ENCODE measurements around the gene SLC6A12.
A peak's percentile ranks its signal among the peaks of the same experiment; 100 is the strongest.

The SLC6A12 gene

DNA sequence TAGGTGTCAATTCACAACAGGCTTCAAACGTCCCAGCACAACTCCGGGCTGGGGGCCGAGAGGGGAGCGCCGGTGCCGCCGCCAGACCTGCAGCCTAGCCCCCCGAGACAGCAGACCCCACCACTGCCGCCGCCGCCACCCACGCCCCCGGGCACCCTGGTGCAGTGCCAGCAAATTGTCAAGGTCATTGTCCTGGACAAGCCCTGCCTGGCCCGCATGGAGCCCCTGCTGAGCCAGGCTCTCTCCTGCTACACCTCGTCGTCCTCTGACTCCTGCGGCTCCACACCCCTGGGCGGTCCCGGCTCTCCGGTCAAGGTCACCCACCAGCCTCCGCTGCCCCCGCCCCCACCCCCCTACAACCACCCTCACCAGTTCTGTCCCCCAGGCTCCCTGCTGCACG, 39.4 kb downstream of the SLC6A12 start (continued):
- TF ChIP-seq ZNF48 (tag by site-specific recombination; IDR thresholded peaks at IDR 0.05) (no peak), GLI2 (tag by site-specific recombination; IDR thresholded peaks at IDR 0.05; ENCODE audit: borderline replicate concordance, low read depth) (no peak)

DNA sequence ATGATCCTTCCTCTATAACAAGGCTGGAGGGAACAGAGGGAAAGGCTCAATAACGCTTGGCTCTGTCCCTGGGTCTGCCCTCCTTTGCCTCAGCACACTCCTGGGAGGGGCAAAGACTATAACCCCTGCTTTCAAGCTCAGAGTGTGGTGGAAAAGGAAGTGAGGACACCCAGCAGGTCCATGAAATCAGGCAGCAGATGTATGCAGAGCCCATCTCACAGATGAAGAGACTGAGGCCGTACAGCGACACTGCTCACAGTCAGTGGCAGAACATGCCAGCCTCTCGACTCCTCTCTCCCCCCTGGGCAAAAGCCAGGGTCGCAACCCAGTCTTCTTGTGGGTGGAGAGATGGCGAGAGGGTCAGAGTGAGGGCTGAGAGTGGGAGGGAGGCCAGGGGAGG, 39.8 kb downstream of the SLC6A12 start:
- Histone ChIP-seq H3K27ac (ENCODE audit: extremely low read depth, low read depth, low read length) (no peak overlapping the region), H3K9me3 (ENCODE audit: control insufficient read depth, insufficient read depth, low read depth, low read length) (no peaks in the 10 kb centered on the region), H3K4me3 (ENCODE audit: low read depth, low read length) (no peak overlapping the region), H3K36me3 (ENCODE audit: control insufficient read depth in 2 of 2, insufficient read depth in 1 of 2, low read length in 2 of 2) (no peaks in the 10 kb centered on the region), H3K4me1 (ENCODE audit: control insufficient read depth, insufficient read depth, low read length) (no peaks in the 10 kb centered on the region)
- CTCF ChIA-PET: no interaction called here
- POLR2A ChIA-PET: no interaction called here
- TF ChIP-seq KLF8 (tag by site-specific recombination; IDR thresholded peaks at IDR 0.05) (no peak), ZNF600 (tag by site-specific recombination; IDR thresholded peaks at IDR 0.05) (peak; percentile 33; the same call in 1 of the 2 replicates), ZFHX2 (tag by site-specific recombination; conservative IDR thresholded peaks at IDR 0.05) (peak; percentile 32; the same call in 1 of the 2 replicates)

DNA sequence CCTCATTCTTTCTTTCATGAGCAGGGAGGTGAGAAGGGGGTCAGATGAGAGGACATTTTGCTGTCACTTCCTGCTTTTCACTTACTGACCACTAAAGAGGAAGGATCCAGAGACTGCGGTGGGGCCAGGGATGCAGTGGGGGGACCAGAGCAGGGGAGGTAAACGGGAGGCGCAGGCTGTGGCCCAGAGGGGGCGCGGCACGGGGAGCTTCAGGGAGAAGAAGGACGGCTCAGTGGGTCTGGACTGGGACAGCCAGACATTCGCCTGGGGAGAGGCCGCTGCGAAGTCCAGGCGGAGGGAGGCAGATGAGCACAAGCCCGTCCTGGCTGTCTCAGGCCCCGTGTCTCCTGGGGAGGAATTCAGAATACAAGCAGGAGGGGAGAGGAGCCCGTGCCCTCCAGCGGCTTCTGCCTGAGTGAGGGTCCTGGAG, 41.2 kb downstream of the SLC6A12 start:
- ChIA-PET CTCF (interaction anchor here (2.0 to 2.4 kb wide), 2 partner anchors 16 to 20 kb away, joined by 8 to 11 read pairs; no protein-coding TSS in a partner anchor), POLR2A (interaction anchor here (1.1 kb wide), 1 partner anchor 26 kb away, joined by 3 read pairs; no protein-coding TSS in a partner anchor)
- Histone ChIP-seq H3K36me3 (ENCODE audit: control insufficient read depth in 2 of 2, insufficient read depth in 1 of 2, low read length in 2 of 2) (no peaks in the 10 kb centered on the region), H3K4me1 (ENCODE audit: control insufficient read depth, insufficient read depth, low read length) (no peaks in the 10 kb centered on the region), H3K27ac (ENCODE audit: extremely low read depth, low read depth, low read length) (no peak overlapping the region), H3K4me3 (ENCODE audit: low read depth, low read length) (no peak overlapping the region), H3K9me3 (ENCODE audit: control insufficient read depth, insufficient read depth, low read depth, low read length) (no peaks in the 10 kb centered on the region)
- TF ChIP-seq KLF16 (tag by site-specific recombination; IDR thresholded peaks at IDR 0.05) (no peak), HOXD13 (CRISPR knock-in tag; IDR thresholded peaks at IDR 0.05; ENCODE audit: borderline replicate concordance) (no peak), ZNF585B (tag by site-specific recombination; IDR thresholded peaks at IDR 0.05) (no peak), ZNF211 (tag by site-specific recombination; IDR thresholded peaks at IDR 0.05; ENCODE audit: low read depth) (no peak), ZNF112 (tag by site-specific recombination; IDR thresholded peaks at IDR 0.05) (no peak), ZNF114 (tag by site-specific recombination; IDR thresholded peaks at IDR 0.05) (no peak), ZNF302 (tag by site-specific recombination; IDR thresholded peaks at IDR 0.05; ENCODE audit: low read depth) (no peak), ZNF623 (tag by site-specific recombination; IDR thresholded peaks at IDR 0.05) (no peak)

DNA sequence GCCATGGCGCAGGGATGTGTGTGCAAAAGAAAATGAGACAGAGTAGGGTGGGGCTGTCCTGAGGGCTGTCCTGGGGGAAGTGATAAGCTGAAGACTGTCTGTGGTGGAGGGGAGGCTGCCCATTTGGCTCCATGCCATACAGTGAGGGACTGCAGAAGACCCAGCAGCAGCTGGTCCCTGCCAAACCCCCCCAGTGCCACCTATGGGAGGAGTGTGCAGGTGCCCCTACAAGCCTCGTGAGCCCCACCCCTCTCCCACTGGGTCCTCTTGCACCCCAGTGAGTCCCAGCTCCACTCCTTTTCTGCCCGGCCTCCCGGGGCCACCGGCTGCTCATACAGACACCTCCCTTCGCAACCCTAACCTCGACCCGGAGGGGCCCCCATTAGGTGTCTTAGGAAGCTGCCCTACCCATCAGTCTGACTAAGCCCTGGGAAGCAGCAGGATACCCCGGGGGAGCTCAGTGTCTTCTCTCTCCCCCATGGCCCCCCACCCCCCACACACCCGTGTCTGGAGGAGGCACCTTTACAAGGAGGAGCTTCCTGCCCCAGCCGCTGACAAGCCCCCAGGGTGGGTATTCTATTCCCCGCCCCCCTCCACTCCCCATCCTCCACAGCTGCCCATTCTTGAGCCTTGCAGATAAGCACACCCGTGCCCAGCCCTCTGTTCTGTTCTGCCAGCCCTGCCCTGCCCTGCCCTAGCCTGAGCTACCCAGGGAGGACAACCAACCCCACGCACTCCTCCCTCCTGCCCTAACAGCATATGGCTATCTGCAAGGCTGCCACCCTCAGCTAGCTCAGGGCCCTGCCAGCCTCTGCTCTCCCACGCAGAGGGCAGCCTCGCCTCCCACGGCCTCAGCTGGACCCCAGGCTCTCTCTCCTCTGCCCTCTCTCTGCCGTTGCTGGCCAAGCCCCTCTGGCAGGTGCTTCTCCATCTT, 41.9 kb downstream of the SLC6A12 start:
- H3K9me3 ChIP-seq (ENCODE audit: control insufficient read depth, insufficient read depth, low read depth, low read length): no peaks in the 10 kb centered on the region
- no peaks in the 10 kb centered on the region for H3K4me1 ChIP-seq (ENCODE audit: control insufficient read depth, insufficient read depth, low read length)
- H3K4me3 ChIP-seq (ENCODE audit: low read depth, low read length): no peak overlapping the region
- no peak overlapping the region for H3K27ac ChIP-seq (ENCODE audit: extremely low read depth, low read depth, low read length)
- CTCF ChIA-PET: interaction anchor here (1.5 to 2.4 kb wide), 3 partner anchors 14 to 19 kb away, joined by 3 to 11 read pairs (median 8); no protein-coding TSS in a partner anchor
- POLR2A ChIA-PET: interaction anchor here (1.1 kb wide), 1 partner anchor 26 kb away, joined by 3 read pairs; no protein-coding TSS in a partner anchor
- no peaks in the 10 kb centered on the region for H3K36me3 ChIP-seq (ENCODE audit: control insufficient read depth in 2 of 2, insufficient read depth in 1 of 2, low read length in 2 of 2)
- TF ChIP-seq PRDM1 (tag by site-specific recombination; IDR thresholded peaks at IDR 0.05) (no peak), ZBTB48 (tag by site-specific recombination; IDR thresholded peaks at IDR 0.05) (0 out of 2 replicates have a peak, but pooled peaks have one; percentile 27), ZNF514 (tag by site-specific recombination; IDR thresholded peaks at IDR 0.05) (no peak), ZNF785 (tag by site-specific recombination; IDR thresholded peaks at IDR 0.05) (no peak), ZNF23 (tag by site-specific recombination; IDR thresholded peaks at IDR 0.05; ENCODE audit: borderline replicate concordance) (no peak), ZNF112 (tag by site-specific recombination; IDR thresholded peaks at IDR 0.05) (no peak), ZNF654 (tag by site-specific recombination; IDR thresholded peaks at IDR 0.05; ENCODE audit: low read depth) (no peak), ZNF416 (tag by site-specific recombination; IDR thresholded peaks at IDR 0.05) (no peak), GLIS1 (tag by site-specific recombination; IDR thresholded peaks at IDR 0.05) (0 out of 2 replicates have a peak, but pooled peaks have one; percentile 6), ZNF132 (tag by site-specific recombination; IDR thresholded peaks at IDR 0.05; ENCODE audit: borderline replicate concordance) (no peak), ZNF48 (tag by site-specific recombination; IDR thresholded peaks at IDR 0.05) (no peak), ZNF324 (tag by site-specific recombination; IDR thresholded peaks at IDR 0.05) (no peak), ZNF24 (tag by site-specific recombination; IDR thresholded peaks at IDR 0.05) (no peak)
- TF ChIP-seq, protein P1, sequence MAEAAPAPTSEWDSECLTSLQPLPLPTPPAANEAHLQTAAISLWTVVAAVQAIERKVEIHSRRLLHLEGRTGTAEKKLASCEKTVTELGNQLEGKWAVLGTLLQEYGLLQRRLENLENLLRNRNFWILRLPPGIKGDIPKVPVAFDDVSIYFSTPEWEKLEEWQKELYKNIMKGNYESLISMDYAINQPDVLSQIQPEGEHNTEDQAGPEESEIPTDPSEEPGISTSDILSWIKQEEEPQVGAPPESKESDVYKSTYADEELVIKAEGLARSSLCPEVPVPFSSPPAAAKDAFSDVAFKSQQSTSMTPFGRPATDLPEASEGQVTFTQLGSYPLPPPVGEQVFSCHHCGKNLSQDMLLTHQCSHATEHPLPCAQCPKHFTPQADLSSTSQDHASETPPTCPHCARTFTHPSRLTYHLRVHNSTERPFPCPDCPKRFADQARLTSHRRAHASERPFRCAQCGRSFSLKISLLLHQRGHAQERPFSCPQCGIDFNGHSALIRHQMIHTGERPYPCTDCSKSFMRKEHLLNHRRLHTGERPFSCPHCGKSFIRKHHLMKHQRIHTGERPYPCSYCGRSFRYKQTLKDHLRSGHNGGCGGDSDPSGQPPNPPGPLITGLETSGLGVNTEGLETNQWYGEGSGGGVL (tag by site-specific recombination; IDR thresholded peaks at IDR 0.05): 0 out of 2 replicates have a peak, but pooled peaks have one; percentile 22
- TF ChIP-seq, protein P2, sequence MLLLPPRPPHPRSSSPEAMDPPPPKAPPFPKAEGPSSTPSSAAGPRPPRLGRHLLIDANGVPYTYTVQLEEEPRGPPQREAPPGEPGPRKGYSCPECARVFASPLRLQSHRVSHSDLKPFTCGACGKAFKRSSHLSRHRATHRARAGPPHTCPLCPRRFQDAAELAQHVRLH (tag by site-specific recombination; IDR thresholded peaks at IDR 0.05): no peak
- TF ChIP-seq, protein P3, sequence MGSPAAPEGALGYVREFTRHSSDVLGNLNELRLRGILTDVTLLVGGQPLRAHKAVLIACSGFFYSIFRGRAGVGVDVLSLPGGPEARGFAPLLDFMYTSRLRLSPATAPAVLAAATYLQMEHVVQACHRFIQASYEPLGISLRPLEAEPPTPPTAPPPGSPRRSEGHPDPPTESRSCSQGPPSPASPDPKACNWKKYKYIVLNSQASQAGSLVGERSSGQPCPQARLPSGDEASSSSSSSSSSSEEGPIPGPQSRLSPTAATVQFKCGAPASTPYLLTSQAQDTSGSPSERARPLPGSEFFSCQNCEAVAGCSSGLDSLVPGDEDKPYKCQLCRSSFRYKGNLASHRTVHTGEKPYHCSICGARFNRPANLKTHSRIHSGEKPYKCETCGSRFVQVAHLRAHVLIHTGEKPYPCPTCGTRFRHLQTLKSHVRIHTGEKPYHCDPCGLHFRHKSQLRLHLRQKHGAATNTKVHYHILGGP (tag by site-specific recombination; IDR thresholded peaks at IDR 0.05): no peak
